HG02973 (cell line): ENCODE data around the gene MAT2A.
A peak's percentile ranks its signal among the peaks of the same experiment; 100 is the strongest.
"Not testable (repeated sequence)": the region's sequence is repeated elsewhere in the genome, so short reads cannot be mapped to it uniquely, and the experiment has no call there.

Experiments used
- ATAC-seq: cut with Tn5 transposase; IDR thresholded peaks from one replicate; pipeline ENCODE4 v1.9.1; 2021; ENCODE audit warnings: moderate library complexity; ENCODE audit not compliant: unreplicated experiment

Gene MAT2A

DNA sequence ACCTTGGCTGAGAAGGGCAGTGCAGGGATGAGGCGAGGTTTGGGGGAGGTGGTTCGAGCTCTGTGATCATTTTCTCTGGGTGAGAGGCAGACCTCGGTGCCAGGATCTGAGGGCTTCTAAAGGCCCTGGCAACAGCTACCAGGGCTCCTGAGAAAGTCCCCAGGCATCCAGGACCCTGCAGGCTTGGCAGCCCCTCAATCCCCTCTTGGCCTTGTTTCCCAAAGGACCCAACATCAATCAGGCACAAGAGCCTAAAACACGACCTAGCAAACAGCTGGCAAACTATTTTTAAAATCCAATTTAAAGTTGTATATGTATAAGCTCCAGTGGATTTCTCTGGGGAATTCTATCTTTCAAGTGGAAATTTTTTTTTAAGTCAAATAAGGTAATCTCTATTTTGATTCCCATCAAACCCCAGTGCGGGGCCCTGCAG lies 15.0 kb upstream of the MAT2A start:
- no peak for ATAC-seq

DNA sequence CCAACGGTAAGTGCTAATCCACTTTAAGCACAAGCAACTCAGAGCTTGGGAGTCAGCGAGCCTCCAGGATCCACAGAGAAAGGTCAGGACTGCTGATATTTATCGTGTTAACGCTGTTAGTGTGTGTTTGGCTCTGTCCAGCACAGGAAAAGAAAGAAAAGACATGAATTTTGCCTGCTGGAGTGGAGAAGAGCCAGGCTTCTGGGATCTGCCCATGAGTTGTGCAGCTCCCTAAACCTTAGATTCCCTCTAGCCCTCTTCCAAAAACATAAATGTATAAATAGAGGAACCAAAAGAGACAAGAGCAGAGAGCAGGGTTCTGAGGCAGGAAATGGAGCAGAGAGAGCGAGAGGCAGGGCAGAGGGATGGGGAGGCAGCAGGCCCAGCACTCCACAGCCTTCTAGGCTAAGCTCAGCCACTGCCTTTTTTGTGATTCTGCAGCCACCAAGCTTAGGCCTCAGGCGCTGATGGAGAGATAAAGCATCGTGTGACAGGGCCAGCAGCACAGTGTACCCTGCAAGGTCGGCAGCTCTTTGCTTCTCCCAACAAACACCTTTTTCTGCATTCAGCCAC lies 14.5 kb upstream of the MAT2A start:
- ATAC-seq = no peak

DNA sequence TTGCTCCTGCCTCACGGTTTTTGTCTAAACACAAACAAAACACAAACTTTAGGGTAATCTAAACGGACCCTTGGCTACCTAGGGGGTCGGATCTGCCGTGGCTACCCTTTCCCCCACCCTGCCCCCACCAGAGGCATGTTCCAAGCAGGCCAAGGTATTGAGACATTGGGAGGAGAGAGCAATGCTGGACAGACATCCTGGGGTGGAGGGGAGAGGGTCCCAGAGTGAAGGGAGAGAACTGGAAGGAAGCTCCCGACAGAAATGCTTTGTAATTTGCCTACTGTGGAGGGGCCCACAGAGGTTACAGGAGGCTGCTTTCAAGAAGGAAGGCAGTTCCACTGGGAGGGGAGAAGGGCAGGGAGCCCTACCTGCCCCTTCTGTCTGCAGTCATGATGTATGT lies 13.9 kb upstream of the MAT2A start:
- ATAC-seq = no peak

DNA sequence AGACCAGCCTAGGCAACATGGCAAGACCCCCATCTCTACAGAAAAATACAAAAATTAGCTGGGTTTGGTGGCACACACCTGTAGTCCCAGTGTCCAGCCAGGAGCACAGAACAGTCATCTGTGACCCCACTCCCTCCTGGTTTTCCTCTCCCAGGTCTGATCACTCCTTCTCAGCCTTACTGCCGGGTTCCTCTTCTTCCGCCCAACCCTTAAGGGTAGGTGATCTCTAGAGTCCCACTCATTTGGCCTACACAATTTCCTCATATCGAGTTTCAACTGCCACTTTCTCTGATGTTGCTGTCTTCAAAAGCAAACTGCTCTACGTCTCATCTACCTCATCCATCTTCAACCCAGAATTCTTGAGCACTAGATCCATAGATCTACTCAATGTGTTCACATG lies 13.4 kb upstream of the MAT2A start:
- ATAC-seq = no peak

DNA sequence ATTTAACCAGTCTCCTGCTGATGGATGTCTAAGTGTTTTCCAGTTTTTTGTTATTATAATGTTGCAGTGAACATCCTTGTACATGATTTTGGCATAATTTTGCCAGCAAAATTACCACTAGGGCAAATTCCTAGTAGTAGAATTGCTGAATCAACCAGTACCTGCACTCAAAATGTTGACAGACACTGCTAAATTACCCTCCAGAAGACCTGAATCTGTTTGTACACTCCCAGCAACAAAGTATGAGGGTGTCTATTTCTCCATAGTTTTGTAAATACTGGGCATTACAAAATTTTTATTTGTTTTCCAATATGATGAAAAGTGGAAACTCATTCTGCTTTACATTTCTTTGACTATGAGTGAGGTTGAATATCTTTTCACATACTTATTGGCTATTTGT lies 11.2 kb upstream of the MAT2A start:
- ATAC-seq = no peak

DNA sequence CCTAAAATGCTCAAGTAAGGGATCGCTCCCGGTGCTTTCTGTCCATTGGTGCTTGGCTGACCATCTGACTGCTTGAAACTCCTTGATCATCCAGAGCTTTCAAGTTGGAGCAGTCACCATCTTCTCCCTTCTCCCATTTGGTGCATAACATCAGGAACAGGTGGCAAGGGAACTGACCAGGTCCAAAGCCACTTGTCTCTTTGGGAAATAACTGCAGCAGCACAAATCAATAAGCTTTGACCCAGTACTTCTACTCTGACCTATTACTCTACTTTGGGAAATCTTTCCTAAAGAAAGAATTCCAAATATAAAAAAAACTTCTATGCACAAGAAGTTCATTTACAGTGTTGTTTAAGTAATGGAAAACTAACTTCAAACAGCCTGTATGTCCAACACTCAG lies 10.6 kb upstream of the MAT2A start:
- no peak for ATAC-seq

DNA sequence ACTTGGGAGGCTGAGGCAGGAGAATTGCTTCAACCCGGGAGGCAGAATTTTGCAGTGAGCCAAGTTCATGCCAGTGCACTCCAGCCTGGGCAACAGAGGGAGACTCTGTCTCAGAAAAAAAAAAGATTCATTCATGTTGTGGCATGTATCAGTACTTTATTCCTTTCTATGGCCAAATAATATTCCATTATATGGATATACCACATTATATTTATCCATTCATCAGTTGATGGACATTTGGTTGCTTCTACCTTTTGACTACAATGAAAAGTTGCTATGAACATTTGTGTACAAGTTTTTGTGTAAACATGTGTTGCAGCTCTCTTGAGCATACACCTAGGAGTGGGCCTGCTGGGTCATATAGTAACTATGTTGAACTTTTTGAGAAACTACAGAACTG lies 9.2 kb upstream of the MAT2A start:
- ATAC-seq = no peak

DNA sequence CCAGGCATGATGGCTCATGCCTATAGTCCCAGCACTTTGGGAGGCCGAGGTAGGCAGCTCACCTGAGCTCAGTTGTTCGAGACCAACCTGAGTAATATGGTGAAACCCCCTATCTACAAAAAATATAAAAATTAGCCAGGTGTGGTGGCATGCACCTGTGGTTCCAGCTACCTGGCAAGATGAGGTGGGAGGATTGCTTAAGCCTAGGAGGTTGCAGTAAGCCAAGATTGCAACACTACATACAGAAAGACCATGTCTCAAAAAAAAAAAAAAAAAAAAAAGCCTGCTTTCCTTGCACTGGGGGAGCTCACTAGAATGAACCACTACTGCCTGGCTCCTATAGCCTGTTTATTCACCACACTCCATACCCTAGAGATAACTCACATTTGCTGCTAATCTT lies 7.4 kb upstream of the MAT2A start:
- ATAC-seq = no peak

DNA sequence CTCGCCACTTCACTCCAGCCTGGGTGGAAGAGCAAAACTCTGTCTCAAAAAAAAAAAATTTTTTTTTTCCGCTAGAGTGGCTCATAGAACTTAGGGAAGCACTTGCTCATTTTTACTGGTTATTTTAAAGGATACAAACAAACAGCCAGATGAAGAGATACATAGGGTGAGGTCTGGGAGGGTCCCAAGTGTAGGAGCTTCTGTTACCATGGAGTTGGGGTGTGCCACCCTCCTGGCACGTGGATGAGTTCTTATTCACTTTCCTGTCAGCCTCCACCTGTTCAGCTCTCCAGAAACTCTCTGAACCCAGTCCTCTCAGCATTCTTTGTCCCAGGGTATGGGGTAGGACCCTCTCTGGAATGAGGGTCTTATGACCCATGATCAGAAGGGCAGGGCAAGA lies 4.9 kb upstream of the MAT2A start:
- ATAC-seq = no peak

DNA sequence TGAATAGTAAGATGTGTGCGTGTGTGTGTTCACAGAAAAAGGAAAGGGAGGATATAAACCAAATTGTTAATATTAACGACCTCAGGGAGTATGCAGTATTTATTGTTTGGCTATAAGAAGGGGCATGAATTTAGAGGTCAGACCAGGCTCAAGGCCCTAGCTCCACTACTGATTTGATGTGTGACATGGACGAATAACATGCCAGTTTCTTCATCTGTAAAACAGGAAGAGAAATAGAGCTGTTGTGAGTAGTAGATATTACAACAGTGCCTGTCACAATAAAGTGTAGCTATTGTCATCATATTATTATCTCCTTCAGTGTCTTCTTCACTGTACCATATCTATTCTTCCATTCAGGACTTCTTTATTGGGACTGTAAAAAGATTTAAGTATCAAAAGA lies 4.1 kb upstream of the MAT2A start:
- ATAC-seq = no peak

DNA sequence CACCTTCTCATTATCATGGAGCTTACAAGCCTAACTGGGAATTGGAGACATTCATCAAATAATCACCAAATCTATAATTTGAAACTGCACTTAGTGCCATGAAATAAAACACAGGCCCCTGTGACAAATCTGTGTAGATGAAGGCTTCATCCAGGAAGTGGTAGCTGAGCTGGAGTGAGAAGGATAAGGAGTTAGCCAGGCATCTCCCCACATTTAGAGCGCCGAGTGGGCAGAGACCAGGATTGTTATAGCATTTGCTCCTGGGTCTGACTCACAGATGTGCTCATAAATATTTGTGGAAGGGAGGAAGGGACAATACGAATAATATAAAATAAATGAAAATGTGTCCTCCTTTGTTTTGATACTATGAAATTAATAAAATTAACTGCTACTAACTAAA lies 2.5 kb upstream of the MAT2A start:
- ATAC-seq = no peak

DNA sequence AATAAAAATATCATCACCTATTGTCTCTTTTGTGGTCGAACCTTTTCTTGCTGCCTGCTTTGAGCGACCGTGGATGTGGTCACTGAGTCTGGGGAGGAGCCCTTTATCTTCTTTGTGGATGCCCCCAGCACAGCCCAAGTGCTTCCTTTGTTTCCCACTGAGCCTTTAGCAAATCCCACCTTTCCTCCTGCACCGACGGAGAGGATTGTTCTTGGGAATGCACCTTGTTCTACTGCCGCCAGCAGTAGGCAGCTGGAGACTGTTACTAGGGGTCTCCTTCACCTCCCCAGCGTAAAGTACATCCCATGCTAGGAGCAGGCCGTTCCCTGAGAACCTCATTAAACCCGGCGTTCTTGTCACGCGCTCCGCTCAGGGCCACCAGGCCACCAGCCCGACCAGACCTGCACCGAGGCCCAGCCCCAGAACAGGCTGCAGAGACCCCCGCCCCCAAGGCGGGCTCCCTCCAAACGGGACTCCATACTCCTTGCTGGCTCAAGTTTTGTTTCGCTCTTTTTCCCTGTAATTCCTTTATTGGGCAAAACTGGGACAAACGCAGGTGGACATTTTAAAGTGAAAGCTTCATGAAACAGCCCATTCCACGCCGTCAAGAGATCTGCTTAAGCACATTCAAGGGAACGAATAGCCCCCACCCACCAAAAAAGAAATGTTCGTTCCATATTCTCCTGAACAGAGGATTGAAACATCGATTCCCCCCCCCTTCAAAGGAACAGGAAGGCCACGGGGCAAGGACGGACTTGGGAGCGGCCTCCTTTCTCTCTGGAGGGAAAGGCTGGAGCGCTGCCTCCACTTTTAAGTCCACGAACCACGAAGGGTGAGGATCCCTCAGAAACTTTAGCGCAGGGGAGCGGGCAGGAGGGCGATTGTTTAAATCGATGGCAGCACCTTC lies 1.1 kb upstream of the MAT2A start:
- ATAC-seq = no peak

DNA sequence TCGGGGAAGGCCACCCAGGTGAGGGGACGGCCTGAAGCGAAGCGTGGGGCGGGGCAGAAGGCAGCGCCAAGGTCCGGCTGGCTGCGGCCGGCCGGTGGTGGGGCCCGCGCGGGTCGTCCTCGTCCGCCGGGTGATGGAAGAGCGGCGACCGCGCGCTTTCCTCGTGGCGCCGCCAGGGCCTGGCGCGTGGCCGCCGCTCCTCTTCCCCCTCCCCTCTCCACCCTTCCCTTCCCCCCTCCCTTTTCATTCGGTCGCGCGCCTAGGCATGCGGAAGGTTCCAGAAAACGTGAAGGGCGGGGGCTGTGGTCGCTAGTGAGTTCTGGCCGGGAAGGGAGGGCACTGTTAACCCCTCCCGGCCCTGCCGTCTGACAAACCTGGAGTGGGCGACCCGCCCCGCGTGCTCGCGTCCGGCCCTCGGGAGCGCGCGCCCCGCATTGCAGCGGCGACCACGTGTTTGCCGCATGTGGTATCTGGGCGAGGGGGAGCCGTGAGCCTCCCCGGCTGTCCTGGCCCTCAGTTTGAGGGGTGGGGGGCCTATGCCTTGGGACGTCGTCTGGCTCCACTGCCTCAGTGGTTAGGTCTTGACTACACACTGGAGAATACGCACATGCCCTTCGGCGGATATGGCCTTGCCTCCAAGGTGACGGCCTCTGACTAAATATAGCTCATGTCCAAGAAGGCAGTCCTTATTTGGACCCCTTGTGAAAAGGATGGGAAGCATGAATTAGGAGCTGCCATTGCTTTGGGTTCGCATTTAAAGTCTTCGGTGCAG lies 579 bp downstream of the MAT2A start:
- peak; percentile 14 for ATAC-seq

DNA sequence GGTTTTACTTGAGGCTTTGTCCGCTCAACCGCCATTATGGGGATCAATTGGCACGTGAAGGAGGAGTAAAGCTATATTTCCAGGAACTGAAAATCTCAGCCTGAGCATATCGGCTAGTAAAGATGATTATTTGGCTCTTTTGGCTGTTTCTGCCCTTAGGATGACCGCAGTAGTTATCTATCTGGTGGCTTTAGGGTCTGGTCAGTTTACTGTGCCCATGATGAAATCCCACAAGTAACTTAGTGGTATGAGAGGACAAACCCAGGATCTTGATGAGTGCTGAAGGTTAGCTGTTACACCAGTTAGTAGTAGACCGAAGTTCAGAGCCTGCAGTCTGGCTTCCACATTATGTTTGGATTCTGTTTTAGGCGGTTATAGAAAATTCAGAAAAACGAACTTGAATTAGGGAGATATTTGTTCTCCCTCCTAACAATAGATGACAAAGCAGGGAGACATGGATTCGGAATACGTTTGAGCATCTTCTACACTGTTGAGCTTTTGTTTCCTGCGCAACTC lies 1.2 kb downstream of the MAT2A start:
- no peak for ATAC-seq

DNA sequence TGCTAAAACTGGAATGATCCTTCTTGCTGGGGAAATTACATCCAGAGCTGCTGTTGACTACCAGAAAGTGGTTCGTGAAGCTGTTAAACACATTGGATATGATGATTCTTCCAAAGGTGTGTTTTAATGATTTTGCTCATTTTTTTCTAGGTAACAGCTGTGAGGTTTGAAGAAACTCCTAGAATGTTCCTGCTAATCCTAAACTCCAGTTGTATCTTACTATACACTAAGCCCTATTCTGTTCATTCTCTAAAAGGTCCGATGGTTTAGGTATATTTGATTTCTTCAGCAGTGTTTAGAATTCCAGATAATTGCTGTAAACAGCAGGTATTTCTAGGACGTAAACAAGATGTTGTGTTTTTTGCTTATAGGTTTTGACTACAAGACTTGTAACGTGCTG lies 2.3 kb downstream of the MAT2A start:
- no peak for ATAC-seq

DNA sequence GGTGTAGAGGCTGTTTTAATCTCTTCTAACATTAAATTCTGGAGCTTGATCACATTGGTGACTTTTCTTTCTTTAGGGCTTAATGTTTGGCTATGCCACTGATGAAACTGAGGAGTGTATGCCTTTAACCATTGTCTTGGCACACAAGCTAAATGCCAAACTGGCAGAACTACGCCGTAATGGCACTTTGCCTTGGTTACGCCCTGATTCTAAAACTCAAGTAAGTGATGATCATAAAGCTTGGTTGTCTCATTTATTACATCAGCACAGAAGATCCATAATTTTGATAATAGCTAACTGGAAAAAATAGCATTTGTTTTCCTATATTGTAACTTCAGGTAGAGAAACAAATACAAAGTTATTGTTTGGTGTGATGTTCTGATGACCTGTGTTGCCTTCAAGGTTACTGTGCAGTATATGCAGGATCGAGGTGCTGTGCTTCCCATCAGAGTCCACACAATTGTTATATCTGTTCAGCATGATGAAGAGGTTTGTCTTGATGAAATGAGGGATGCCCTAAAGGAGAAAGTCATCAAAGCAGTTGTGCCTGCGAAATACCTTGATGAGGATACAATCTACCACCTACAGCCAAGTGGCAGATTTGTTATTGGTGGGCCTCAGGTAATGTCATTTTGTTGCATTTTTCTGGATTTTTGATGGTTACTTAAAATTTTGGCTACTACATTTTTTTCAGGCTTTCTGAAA lies 2.9 kb downstream of the MAT2A start:
- ATAC-seq = no peak

DNA sequence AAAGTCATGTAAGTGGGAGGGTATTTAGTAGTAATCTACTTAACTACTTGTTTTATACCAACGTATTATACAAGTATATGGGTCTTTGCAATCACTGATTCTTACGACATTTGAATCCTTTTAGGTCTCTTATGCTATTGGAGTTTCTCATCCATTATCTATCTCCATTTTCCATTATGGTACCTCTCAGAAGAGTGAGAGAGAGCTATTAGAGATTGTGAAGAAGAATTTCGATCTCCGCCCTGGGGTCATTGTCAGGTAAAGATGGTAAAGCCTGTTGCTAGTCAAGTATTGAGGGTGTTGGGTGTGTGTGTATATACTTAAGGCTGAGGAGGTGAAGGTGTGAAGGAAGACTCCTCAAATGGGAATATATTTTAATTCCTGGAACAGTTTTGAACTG lies 3.8 kb downstream of the MAT2A start:
- ATAC-seq = no peak

DNA sequence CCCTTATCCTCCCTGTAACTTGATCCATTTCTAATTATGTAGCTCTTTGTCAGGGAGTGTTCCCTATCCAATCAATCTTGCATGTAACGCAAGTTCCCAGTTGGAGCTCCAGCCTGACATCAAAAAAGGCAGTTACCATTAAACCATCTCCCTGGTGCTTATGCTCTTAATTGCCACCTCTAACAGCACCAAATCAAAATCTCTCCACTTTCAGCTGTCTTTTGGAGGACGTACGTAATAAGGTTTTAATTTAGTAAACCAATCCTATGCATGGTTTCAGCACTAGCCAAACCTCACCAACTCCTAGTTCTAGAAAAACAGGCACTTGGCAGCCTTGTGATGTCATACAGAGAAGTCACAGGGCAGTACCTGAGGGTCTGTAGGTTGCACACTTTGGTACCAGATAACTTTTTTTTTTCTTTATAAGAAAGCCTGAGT lies 5.3 kb downstream of the MAT2A start:
- not testable (repeated sequence) for ATAC-seq

DNA sequence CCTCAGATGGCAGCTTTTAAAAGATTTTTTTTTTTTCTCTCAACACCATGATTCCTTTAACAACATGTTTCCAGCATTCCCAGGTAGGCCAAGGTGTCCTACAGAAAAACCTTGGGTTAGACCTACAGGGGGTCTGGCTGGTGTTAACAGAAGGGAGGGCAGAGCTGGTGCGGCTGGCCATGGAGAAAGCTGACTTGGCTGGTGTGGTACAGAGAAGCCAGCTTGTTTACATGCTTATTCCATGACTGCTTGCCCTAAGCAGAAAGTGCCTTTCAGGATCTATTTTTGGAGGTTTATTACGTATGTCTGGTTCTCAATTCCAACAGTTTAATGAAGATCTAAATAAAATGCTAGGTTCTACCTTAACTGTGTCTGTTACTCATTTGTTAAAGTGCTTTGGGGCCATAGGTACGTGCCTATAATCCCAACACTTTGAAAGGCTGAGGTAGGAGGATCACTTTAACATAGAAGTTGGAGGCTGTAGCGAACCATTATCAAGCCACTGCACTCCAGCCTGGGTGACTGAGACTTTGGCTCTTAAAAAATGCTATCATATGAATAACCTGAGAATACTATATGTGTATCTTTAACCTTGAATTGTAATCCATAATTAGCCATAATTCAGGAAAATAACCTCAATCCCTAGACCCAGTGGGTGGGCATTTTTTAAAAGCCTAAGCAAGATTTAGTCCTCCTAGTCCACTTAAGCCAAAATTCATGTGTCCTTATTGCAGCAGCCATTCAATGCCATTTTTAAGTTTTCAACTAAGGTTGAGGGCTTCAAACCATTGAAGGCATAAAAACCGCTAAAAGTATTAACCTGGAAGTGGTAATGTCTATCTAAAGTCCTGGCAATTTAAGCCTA lies 6.2 kb downstream of the MAT2A start:
- not testable (repeated sequence) for ATAC-seq

DNA sequence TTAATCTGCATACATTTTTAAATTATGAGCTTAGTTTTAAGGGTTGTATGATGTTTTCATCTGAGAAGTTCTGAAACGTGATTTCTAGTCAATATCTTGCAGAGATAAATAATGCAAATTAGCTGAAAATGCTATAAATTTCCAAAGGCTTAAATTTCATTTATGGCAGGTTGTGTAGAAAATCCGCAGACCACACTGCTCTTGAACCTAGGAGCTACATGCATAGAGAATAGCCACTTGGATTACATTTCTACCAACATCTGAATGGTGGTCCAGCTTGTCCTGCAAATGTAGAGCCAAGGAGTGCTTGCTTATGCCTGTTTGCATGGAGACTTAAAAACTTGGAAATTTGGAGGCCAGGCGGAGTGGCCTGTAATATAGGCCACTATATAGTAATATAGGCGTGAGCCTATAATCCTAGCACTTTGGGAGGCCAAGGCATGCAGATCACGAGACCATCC lies 6.8 kb downstream of the MAT2A start:
- ATAC-seq = no peak
